Ishikawa (cell line): ENCODE data around the gene ATP2B1.

Experiments
- CEBPB ChIP-seq: IDR thresholded peaks from 2 replicates; pipeline ENCODE4 v1.6.1; 2012
- CREB1 ChIP-seq: IDR thresholded peaks from 2 replicates; pipeline ENCODE4 v1.6.1; 2012; ENCODE audit warnings: low read depth
- EGR1 ChIP-seq: IDR thresholded peaks from 2 replicates; pipeline ENCODE4 v1.6.1; 2012
- EP300 ChIP-seq: IDR thresholded peaks from 2 replicates; pipeline ENCODE4 v1.6.1; 2012; ENCODE audit warnings: borderline replicate concordance
- FOXM1 ChIP-seq: IDR thresholded peaks from 2 replicates; pipeline ENCODE4 v1.6.1; 2012; ENCODE audit warnings: low read depth, borderline replicate concordance
- MAX ChIP-seq: IDR thresholded peaks from 2 replicates; pipeline ENCODE4 v1.6.1; 2012
- NFIC ChIP-seq: IDR thresholded peaks from 2 replicates; pipeline ENCODE4 v1.6.1; 2012
- RAD21 ChIP-seq: IDR thresholded peaks from 2 replicates; pipeline ENCODE4 v1.6.1; 2012; ENCODE audit warnings: low read depth
- REST ChIP-seq: IDR thresholded peaks from 2 replicates; pipeline ENCODE4 v1.6.1; 2012; ENCODE audit warnings: low read depth, mild to moderate bottlenecking
- TAF1 ChIP-seq: IDR thresholded peaks from 2 replicates; pipeline ENCODE4 v1.6.1; 2012; ENCODE audit warnings: low read depth, mild to moderate bottlenecking
- TCF12 ChIP-seq: IDR thresholded peaks from 2 replicates; pipeline ENCODE4 v1.6.1; 2012; ENCODE audit warnings: low read depth
- TEAD4 ChIP-seq: IDR thresholded peaks from 2 replicates; pipeline ENCODE4 v1.6.1; 2012
- USF1 ChIP-seq: IDR thresholded peaks from 2 replicates; pipeline ENCODE4 v1.6.1; 2012
- YY1 ChIP-seq: IDR thresholded peaks from 2 replicates; pipeline ENCODE4 v1.6.1; 2012; ENCODE audit warnings: low read depth
- ZBTB7A ChIP-seq: IDR thresholded peaks from 2 replicates; pipeline ENCODE4 v1.6.1; 2012; ENCODE audit warnings: low read depth

ATP2B1 gene

GRCh38 chr12:89697296-89697695, 11.3 kb downstream of the ATP2B1 start:
- no peak for TF ChIP-seq MAX
- TF ChIP-seq NFIC: no peak
- TF ChIP-seq YY1: no peak

GRCh38 chr12:89695830-89696229, 12.8 kb downstream of the ATP2B1 start:
- no peak for TF ChIP-seq RAD21
- TF ChIP-seq MAX: no peak
- TF ChIP-seq EGR1: no peak
- no peak for TF ChIP-seq YY1
- TF ChIP-seq REST: no peak

GRCh38 chr12:89695100-89695499, 13.5 kb downstream of the ATP2B1 start:
- no peak for TF ChIP-seq USF1
- TF ChIP-seq CREB1: no peak
- no peak for TF ChIP-seq YY1
- no peak for TF ChIP-seq EGR1
- TF ChIP-seq TEAD4: no peak
- TF ChIP-seq TAF1: no peak
- TF ChIP-seq TCF12: no peak

GRCh38 chr12:89694542-89694941, 14.1 kb downstream of the ATP2B1 start:
- no peak for TF ChIP-seq ZBTB7A
- TF ChIP-seq FOXM1: no peak
- no peak for TF ChIP-seq EGR1
- no peak for TF ChIP-seq CEBPB
- TF ChIP-seq TEAD4: no peak
- no peak for TF ChIP-seq RAD21
- no peak for TF ChIP-seq TAF1
- no peak for TF ChIP-seq YY1
- TF ChIP-seq EP300: no peak
- TF ChIP-seq TCF12: no peak
- no peak for TF ChIP-seq REST
- TF ChIP-seq CREB1: no peak
- no peak for TF ChIP-seq MAX
- no peak for TF ChIP-seq NFIC

GRCh38 chr12:89693639-89694202, 14.9 kb downstream of the ATP2B1 start:
- TF ChIP-seq MAX (no peak), CEBPB (no peak), CREB1 (no peak), TEAD4 (peak; percentile 80), RAD21 (no peak)

GRCh38 chr12:89692439-89692838, 16.2 kb downstream of the ATP2B1 start:
- TF ChIP-seq EGR1 (no peak), CEBPB (no peak), EP300 (no peak), TCF12 (no peak), REST (no peak), ZBTB7A (no peak)
